CD14-positive monocyte (primary cell): Measurements from ENCODE around the gene TXLNG. TPM values are rescaled to one million over a fixed set of nuclear protein-coding genes. Genes with fewer than 3 reads are reported as not detected.

Experiments used
- DNase-seq, 3 donors: peaks; one replicate each; pipeline ENCODE4 v3.0.0-alpha.2; 2011 to 2022
- H2AFZ ChIP-seq: 2 replicates; pipeline ENCODE4 v1.6.0; 2012; ENCODE audit warnings: mild to moderate bottlenecking, low read depth, low read length, inconsistent platforms; ENCODE audit not compliant: insufficient read depth, poor library complexity, severe bottlenecking
- H3K27ac ChIP-seq, 2 donors: 1 replicate in 1 of 2; 2 replicates in 1 of 2; pipeline ENCODE4 v1.5.1; 2012 to 2013; ENCODE audit warnings: low read length in 2 of 2, control low read depth in 1 of 2, inconsistent platforms in 1 of 2, low read depth in 1 of 2, mild to moderate bottlenecking in 1 of 2
- H3K27me3 ChIP-seq, 2 donors: one replicate each; pipeline versions ENCODE4 v1.6.0 to v1.6.1; 2011 to 2013; ENCODE audit warnings: low read length in 2 of 2; ENCODE audit not compliant: control insufficient read depth in 2 of 2, insufficient read depth in 2 of 2
- H3K36me3 ChIP-seq, 2 donors: replicated peaks in 1 of 2; 1 replicate in 1 of 2; 2 replicates in 1 of 2; pipeline versions ENCODE4 v1.5.1 to v1.6.1; 2012 to 2013; ENCODE audit warnings: low read length in 2 of 2, control low read depth in 1 of 2, inconsistent platforms in 1 of 2, mild to moderate bottlenecking in 1 of 2; ENCODE audit not compliant: insufficient read depth in 2 of 2, control insufficient read depth in 1 of 2
- H3K4me1 ChIP-seq, 2 donors: 1 replicate in 1 of 2; 2 replicates in 1 of 2; pipeline versions ENCODE4 v1.5.1 to v1.6.1; 2012 to 2013; ENCODE audit warnings: low read length in 2 of 2, control low read depth in 1 of 2, inconsistent platforms in 1 of 2, mild to moderate bottlenecking in 1 of 2, moderate library complexity in 1 of 2; ENCODE audit not compliant: insufficient read depth in 2 of 2, control insufficient read depth in 1 of 2
- H3K4me2 ChIP-seq: replicated peaks from 2 replicates; pipeline ENCODE3; 2012; ENCODE audit warnings: low read length, moderate library complexity, mild to moderate bottlenecking; ENCODE audit not compliant: poor library complexity, severe bottlenecking; ENCODE audit errors: extremely low read depth
- H3K4me3 ChIP-seq, 3 experiments: fragments of 200-600 bp in 1 of 3; sonication (generic) in 1 of 3; replicated peaks in 1 of 3; 1 replicate in 2 of 3; 2 replicates in 1 of 3; pipeline ENCODE4 v1.5.1; 2011 to 2013; ENCODE audit warnings: low read length in 3 of 3, mild to moderate bottlenecking in 3 of 3, control low read depth in 2 of 3, low read depth in 2 of 3, inconsistent platforms in 1 of 3, moderate library complexity in 1 of 3
- H3K79me2 ChIP-seq: 2 replicates; pipeline ENCODE4 v1.6.0; 2012; ENCODE audit warnings: mild to moderate bottlenecking, control low read depth, inconsistent platforms, low read length, moderate library complexity; ENCODE audit not compliant: insufficient read depth
- H3K9ac ChIP-seq: 2 replicates; pipeline ENCODE4 v1.6.0; 2017; ENCODE audit warnings: low read length, mild to moderate bottlenecking; ENCODE audit not compliant: insufficient read depth, poor library complexity, severe bottlenecking
- H3K9me3 ChIP-seq, 2 donors: replicated peaks in 1 of 2; 1 replicate in 1 of 2; 2 replicates in 1 of 2; pipeline versions ENCODE4 v1.5.1 to v1.6.1; 2012 to 2013; ENCODE audit warnings: low read length in 2 of 2, control low read depth in 1 of 2; ENCODE audit not compliant: control insufficient read depth in 1 of 2, insufficient read depth in 1 of 2
- H4K20me1 ChIP-seq: 2 replicates; pipeline ENCODE4 v1.6.0; 2012; ENCODE audit warnings: mild to moderate bottlenecking, low read length, control low read depth, moderate library complexity; ENCODE audit not compliant: insufficient read depth
- H3K27ac Mint-ChIP-seq, 7 donors: one replicate each; pipeline ENCODE4 v1.8.0; 2020; ENCODE audit warnings: mild to moderate bottlenecking in 7 of 7, mixed read lengths in 7 of 7, moderate library complexity in 6 of 7, inconsistent platforms in 2 of 7
- H3K27me3 Mint-ChIP-seq, 3 donors: one replicate each; pipeline ENCODE4 v1.8.0; 2021 to 2022; ENCODE audit warnings: low read depth in 3 of 3, mild to moderate bottlenecking in 3 of 3, mixed read lengths in 3 of 3, moderate library complexity in 3 of 3, inconsistent platforms in 1 of 3
- H3K36me3 Mint-ChIP-seq, 2 donors: one replicate each; pipeline ENCODE4 v1.8.0; 2020; ENCODE audit warnings: mixed read lengths in 2 of 2, inconsistent platforms in 1 of 2, mild to moderate bottlenecking in 1 of 2
- H3K4me1 Mint-ChIP-seq: one replicate; pipeline ENCODE4 v1.8.0; 2020; ENCODE audit warnings: mild to moderate bottlenecking, mixed read lengths
- H3K4me3 Mint-ChIP-seq, 2 donors: one replicate each; pipeline ENCODE4 v1.8.0; 2020; ENCODE audit warnings: mild to moderate bottlenecking in 2 of 2, mixed read lengths in 2 of 2, moderate library complexity in 1 of 2
- H3K9me3 Mint-ChIP-seq, 7 donors: one replicate each; pipeline ENCODE4 v1.8.0; 2020 to 2022; ENCODE audit warnings: mixed read lengths in 7 of 7, mild to moderate bottlenecking in 6 of 7, moderate library complexity in 6 of 7, inconsistent platforms in 2 of 7
- WGBS: methylation state at CpG from one replicate; pipeline ENCODE4 v1.1.5; 2013; ENCODE audit warnings: missing lambda C conversion rate; ENCODE audit not compliant: insufficient coverage; 5-methylcytosine and 5-hydroxymethylcytosine counted together
- intact Hi-C, 2 donors: fragments of 100-400 bp; cut with micrococcal nuclease; formaldehyde crosslinking; loops; one replicate each; pipeline versions ENCODE4 v1.15.0 to v1.15.1; 2023
- polyA plus RNA-seq, 3 donors: library from polyadenylated mRNA; depleted of rRNA in 1 of 3; unstranded in 2 of 3; stranded (reverse) in 1 of 3; fragments of 300-500 nt in 2 of 3; fragments of >200 nt in 1 of 3; fragmentation: Illumina TruSeq in 2 of 3; gene quantifications; 1 replicate in 2 of 3; 2 replicates in 1 of 3; pipeline ENCODE4 v1.2.3, GENCODE V29; 2012 to 2021
- TF ChIP-seq, protein P1 (sequence below): fragments of 200-600 bp; IDR thresholded peaks from one replicate; pipeline ENCODE4 v1.8.0; 2022; ENCODE audit warnings: antibody characterized with exemption, mild to moderate bottlenecking

The TXLNG gene
- polyA plus RNA-seq, 3 donors, result 3.7 to 5.4 (median 4.1) TPM

DNA sequence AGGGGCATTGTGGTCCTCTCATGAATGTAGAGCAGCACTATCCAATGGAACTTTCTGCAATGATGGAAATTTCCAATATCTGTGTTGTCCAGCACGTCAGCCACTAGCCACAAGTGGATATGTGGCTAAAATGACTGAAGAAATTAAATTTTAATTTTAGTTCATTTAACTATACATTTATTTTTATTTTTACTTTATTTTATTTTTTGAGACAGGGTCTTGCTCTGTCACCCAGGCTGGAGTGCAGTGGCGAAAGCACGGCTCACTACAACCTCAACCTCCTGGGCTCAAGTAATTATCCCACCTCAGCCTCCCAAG lies 97.2 kb downstream of the TXLNG start:
- peaks cover 0 to 46% (median 0%) of the 10 kb centered on the region in 3 donors for H3K27me3 Mint-ChIP-seq

GRCh38 chrX:16885628-16886027 lies 99.4 kb downstream of the TXLNG start:
- TF ChIP-seq, protein P1, sequence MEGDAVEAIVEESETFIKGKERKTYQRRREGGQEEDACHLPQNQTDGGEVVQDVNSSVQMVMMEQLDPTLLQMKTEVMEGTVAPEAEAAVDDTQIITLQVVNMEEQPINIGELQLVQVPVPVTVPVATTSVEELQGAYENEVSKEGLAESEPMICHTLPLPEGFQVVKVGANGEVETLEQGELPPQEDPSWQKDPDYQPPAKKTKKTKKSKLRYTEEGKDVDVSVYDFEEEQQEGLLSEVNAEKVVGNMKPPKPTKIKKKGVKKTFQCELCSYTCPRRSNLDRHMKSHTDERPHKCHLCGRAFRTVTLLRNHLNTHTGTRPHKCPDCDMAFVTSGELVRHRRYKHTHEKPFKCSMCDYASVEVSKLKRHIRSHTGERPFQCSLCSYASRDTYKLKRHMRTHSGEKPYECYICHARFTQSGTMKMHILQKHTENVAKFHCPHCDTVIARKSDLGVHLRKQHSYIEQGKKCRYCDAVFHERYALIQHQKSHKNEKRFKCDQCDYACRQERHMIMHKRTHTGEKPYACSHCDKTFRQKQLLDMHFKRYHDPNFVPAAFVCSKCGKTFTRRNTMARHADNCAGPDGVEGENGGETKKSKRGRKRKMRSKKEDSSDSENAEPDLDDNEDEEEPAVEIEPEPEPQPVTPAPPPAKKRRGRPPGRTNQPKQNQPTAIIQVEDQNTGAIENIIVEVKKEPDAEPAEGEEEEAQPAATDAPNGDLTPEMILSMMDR, result no peak
- Mint-ChIP-seq H3K27me3 (peaks cover 0 to 43% (median 0%) of the 10 kb centered on the region in 3 donors), H3K27ac (no peak overlapping the region), H3K4me1 (peaks cover 10% of the 10 kb centered on the region), H3K4me3 (no peak overlapping the region), H3K36me3 (no peaks in the 10 kb centered on the region), H3K9me3 (no peaks in the 10 kb centered on the region)
- peaks cover 0 to 23% of the 10 kb centered on the region in 2 donors for H3K27me3 ChIP-seq
- no peaks in the 10 kb centered on the region for H3K79me2 ChIP-seq
- no peak overlapping the region for H3K27ac ChIP-seq
- H3K9ac ChIP-seq, result no peak overlapping the region
- no peak overlapping the region for H3K4me2 ChIP-seq
- H3K9me3 ChIP-seq, result no peaks in the 10 kb centered on the region
- no peak overlapping the region for H3K4me3 ChIP-seq
- DNase-seq, result no peak
- WGBS, result no CpG with 5 or more reads among the region's 1 CpG
- no peak overlapping the region for H2AFZ ChIP-seq
- peaks cover 0 to 5% of the 10 kb centered on the region in 2 donors for H3K4me1 ChIP-seq
- H3K36me3 ChIP-seq, result no peaks in the 10 kb centered on the region
- intact Hi-C loops, result no loop called here
- no peaks in the 10 kb centered on the region for H4K20me1 ChIP-seq

More for the DNA sequence above, 97.2 kb downstream of the TXLNG start:
- TF ChIP-seq, protein P1, result peak; percentile 51
- Histone ChIP-seq H4K20me1 (no peaks in the 10 kb centered on the region), H3K36me3 (no peaks in the 10 kb centered on the region), H2AFZ (no peak overlapping the region), H3K4me1 (peaks cover 0 to 5% of the 10 kb centered on the region in 2 donors), H3K27ac (no peak overlapping the region), H3K9me3 (no peaks in the 10 kb centered on the region), H3K79me2 (no peaks in the 10 kb centered on the region), H3K4me3 (no peak overlapping the region), H3K9ac (no peak overlapping the region), H3K27me3 (peaks cover 0 to 29% of the 10 kb centered on the region in 2 donors), H3K4me2 (peak overlapping the region; percentile 71)
- Mint-ChIP-seq H3K36me3 (no peaks in the 10 kb centered on the region), H3K27ac (no peak overlapping the region), H3K9me3 (no peaks in the 10 kb centered on the region), H3K4me1 (peaks cover 10% of the 10 kb centered on the region), H3K4me3 (no peak overlapping the region)
- no peak for DNase-seq
- no CpG with 5 or more reads among the region's 3 CpGs for WGBS
- intact Hi-C loops, result loop anchor here (5.0 kb wide), 1 partner anchor 164 kb away; no protein-coding TSS in a partner anchor
